Mesothelial cell of epicardium (in vitro differentiated cells): ENCODE measurements around the gene NRF1. TPM values are rescaled to one million over a fixed set of nuclear protein-coding genes. Genes with fewer than 3 reads are reported as not detected.

Source experiments
- DNase-seq, 2 experiments: peaks; one replicate each; pipeline ENCODE4 v3.0.0; 2021; ENCODE audit warnings: low spot score in 2 of 2; ENCODE audit not compliant: unreplicated experiment in 2 of 2
- H3K27ac Mint-ChIP-seq: 2 replicates; pipeline ENCODE4 v1.8.0; 2021; ENCODE audit warnings: mixed read lengths
- H3K27me3 Mint-ChIP-seq: 2 replicates; pipeline ENCODE4 v1.8.0; 2021; ENCODE audit warnings: low read depth, mixed read lengths
- H3K36me3 Mint-ChIP-seq: 2 replicates; pipeline ENCODE4 v1.8.0; 2021; ENCODE audit warnings: mixed read lengths
- H3K4me1 Mint-ChIP-seq: 2 replicates; pipeline ENCODE4 v1.8.0; 2021; ENCODE audit warnings: mixed read lengths
- H3K4me3 Mint-ChIP-seq: 2 replicates; pipeline ENCODE4 v1.8.0; 2021; ENCODE audit warnings: mild to moderate bottlenecking, moderate library complexity, mixed read lengths
- H3K9me3 Mint-ChIP-seq: 2 replicates; pipeline ENCODE4 v1.8.0; 2021; ENCODE audit warnings: mixed read lengths
- CTCF ChIP-seq: fragments of 200-600 bp; sonication (generic); IDR thresholded peaks from one replicate; pipeline ENCODE4 v1.5.0; 2021; ENCODE audit warnings: antibody characterized with exemption; ENCODE audit not compliant: unreplicated experiment
- total RNA-seq: library from RNA; stranded (reverse); gene quantifications from 3 replicates; pipeline ENCODE4 v1.2.1, GENCODE V29; 2021

NRF1 gene
- total RNA-seq, 1 donor from 2014 or later = 26.3 TPM

- no peak for DNase-seq
- Mint-ChIP-seq H3K4me3 (no peak overlapping the region), H3K4me1 (no peaks in the 10 kb centered on the region), H3K36me3 (peaks cover 41% of the 10 kb centered on the region), H3K9me3 (peaks cover 12% of the 10 kb centered on the region), H3K27ac (no peak overlapping the region), H3K27me3 (no peaks in the 10 kb centered on the region)
- no peak for TF ChIP-seq CTCF
Measured at GRCh38 chr7:129723679-129724078, 112.2 kb downstream of the NRF1 start.

GRCh38 chr7:129724796-129725195 is 113.3 kb downstream of the NRF1 start:
- peaks cover 38% of the 10 kb centered on the region for H3K36me3 Mint-ChIP-seq
- no peak for DNase-seq
- no peaks in the 10 kb centered on the region for H3K27me3 Mint-ChIP-seq
- no peak for TF ChIP-seq CTCF
- peaks cover 4% of the 10 kb centered on the region for H3K4me1 Mint-ChIP-seq
- H3K27ac Mint-ChIP-seq = no peak overlapping the region
- no peak overlapping the region for H3K4me3 Mint-ChIP-seq
- peaks cover 12% of the 10 kb centered on the region for H3K9me3 Mint-ChIP-seq

GRCh38 chr7:129728875-129729467 is 117.5 kb downstream of the NRF1 start:
- no peak for TF ChIP-seq CTCF
- Mint-ChIP-seq H3K4me3 (no peak overlapping the region), H3K36me3 (peaks cover 38% of the 10 kb centered on the region)

GRCh38 chr7:129729511-129729910 is 118.0 kb downstream of the NRF1 start:
- TF ChIP-seq CTCF = no peak
- no peaks in the 10 kb centered on the region for H3K27me3 Mint-ChIP-seq
- H3K4me3 Mint-ChIP-seq = no peak overlapping the region
- peaks cover 35% of the 10 kb centered on the region for H3K36me3 Mint-ChIP-seq
- peaks cover 3% of the 10 kb centered on the region for H3K9me3 Mint-ChIP-seq
- H3K4me1 Mint-ChIP-seq = peaks cover 6% of the 10 kb centered on the region
- peak overlapping the region; percentile 5 for H3K27ac Mint-ChIP-seq
- DNase-seq = no peak

More at GRCh38 chr7:129728875-129729467, 117.5 kb downstream of the NRF1 start:
- H3K9me3 Mint-ChIP-seq = peaks cover 8% of the 10 kb centered on the region
- peaks cover 4% of the 10 kb centered on the region for H3K4me1 Mint-ChIP-seq
- H3K27me3 Mint-ChIP-seq = no peaks in the 10 kb centered on the region
- DNase-seq = no peak
- peak overlapping the region; percentile 5 for H3K27ac Mint-ChIP-seq

GRCh38 chr7:129730159-129730558 is 118.6 kb downstream of the NRF1 start:
- Mint-ChIP-seq H3K36me3 (peaks cover 34% of the 10 kb centered on the region), H3K4me1 (peaks cover 10% of the 10 kb centered on the region), H3K27ac (no peak overlapping the region), H3K4me3 (no peak overlapping the region), H3K27me3 (no peaks in the 10 kb centered on the region), H3K9me3 (no peaks in the 10 kb centered on the region)
- DNase-seq = no peak
- no peak for TF ChIP-seq CTCF
